Hematopoietic multipotent progenitor cell treated with erythropoietin and hydrocortisone succinate and interleukin-3 and kit ligand, for 4 days (in vitro differentiated cells): ENCODE measurements around the gene ARHGAP23.
A peak's percentile ranks its signal among the peaks of the same experiment; 100 is the strongest.

ENCODE experiments used
- DNase-seq: peaks from one replicate; pipeline ENCODE4 v3.0.0-alpha.2; 2015

ARHGAP23 gene, protein sequence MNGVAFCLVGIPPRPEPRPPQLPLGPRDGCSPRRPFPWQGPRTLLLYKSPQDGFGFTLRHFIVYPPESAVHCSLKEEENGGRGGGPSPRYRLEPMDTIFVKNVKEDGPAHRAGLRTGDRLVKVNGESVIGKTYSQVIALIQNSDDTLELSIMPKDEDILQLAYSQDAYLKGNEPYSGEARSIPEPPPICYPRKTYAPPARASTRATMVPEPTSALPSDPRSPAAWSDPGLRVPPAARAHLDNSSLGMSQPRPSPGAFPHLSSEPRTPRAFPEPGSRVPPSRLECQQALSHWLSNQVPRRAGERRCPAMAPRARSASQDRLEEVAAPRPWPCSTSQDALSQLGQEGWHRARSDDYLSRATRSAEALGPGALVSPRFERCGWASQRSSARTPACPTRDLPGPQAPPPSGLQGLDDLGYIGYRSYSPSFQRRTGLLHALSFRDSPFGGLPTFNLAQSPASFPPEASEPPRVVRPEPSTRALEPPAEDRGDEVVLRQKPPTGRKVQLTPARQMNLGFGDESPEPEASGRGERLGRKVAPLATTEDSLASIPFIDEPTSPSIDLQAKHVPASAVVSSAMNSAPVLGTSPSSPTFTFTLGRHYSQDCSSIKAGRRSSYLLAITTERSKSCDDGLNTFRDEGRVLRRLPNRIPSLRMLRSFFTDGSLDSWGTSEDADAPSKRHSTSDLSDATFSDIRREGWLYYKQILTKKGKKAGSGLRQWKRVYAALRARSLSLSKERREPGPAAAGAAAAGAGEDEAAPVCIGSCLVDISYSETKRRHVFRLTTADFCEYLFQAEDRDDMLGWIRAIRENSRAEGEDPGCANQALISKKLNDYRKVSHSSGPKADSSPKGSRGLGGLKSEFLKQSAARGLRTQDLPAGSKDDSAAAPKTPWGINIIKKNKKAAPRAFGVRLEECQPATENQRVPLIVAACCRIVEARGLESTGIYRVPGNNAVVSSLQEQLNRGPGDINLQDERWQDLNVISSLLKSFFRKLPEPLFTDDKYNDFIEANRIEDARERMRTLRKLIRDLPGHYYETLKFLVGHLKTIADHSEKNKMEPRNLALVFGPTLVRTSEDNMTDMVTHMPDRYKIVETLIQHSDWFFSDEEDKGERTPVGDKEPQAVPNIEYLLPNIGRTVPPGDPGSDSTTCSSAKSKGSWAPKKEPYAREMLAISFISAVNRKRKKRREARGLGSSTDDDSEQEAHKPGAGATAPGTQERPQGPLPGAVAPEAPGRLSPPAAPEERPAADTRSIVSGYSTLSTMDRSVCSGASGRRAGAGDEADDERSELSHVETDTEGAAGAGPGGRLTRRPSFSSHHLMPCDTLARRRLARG (N-terminal part only)

DNA sequence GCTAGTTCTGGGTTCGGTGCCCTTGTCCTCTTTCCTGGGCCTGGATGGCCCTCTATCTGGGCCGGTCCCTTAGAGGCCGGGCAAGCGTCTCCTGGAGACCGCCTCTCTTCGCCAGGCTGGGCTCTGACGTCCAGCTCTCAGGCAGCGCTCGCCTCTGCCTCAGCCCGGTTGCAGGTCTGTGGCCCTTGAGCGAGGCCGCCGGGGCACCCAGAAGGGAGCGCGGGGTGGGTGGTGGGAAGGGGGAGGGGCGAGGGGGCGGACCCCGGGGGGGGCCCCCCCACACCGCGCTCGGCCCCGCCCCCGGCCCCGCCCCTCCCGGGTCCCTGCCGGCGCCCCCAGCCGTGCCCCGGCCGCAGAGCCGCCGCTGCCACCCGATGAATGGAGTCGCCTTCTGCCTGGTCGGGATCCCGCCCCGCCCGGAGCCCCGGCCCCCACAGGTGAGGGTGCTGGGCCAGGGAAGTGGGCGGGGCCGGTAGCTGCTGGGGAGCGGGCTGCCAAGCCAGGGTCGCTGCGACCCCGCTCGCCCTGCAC lies at the start of gene ARHGAP23:
TSS of gene ARHGAP23 (plus strand) at position 353 of the 531 bp plus-strand sequence. CDS start at position 375, 22 bp downstream.
- peak; percentile 59 for DNase-seq

DNA sequence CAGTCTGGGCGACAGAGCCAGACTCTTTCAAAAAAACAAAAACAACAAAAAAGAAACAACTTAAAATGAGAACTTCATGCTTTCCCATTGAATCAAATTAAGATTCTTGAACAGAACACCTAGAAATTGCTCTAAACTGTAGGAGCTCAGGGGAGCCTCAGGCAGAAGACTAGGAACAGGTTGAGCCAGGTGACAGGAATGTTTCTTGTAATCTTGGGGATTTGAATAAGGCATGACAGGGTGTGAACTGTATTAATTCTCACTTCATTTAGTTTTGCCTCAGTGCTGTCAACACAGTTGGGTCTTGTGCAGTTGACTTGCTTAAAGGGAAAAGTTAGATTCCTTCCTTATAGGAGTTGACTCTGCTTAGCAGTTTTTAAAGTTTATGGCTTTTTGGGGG lies 48.8 kb upstream of the ARHGAP23 start:
- DNase-seq: no peak

- no peak for DNase-seq
These were observed 33.2 kb upstream of the ARHGAP23 start for GRCh38 chr17:38395090-38395489.

GRCh38 chr17:38397227-38397626 lies 31.0 kb upstream of the ARHGAP23 start:
- DNase-seq: no peak

DNA sequence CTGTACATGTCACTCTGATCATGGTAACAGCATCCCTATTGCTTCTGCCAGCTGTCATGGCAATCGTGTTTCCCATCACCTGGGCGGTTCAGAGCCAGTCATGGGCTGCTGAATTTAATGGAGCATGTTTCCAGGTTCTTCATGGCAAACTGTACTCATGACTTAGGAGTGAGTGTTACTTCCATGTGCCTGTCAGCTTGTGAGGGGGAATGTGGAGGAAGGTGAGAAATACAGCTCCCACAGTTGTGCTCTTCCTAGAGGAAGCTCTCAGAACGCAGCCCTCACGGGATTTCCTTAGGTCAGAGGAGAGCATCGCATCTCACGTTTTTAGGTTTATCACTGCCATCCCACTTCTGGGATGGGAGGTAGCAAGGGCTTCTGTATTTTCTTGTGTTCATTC lies 28.0 kb upstream of the ARHGAP23 start:
- no peak for DNase-seq

- no peak for DNase-seq
These were observed 26.8 kb upstream of the ARHGAP23 start for GRCh38 chr17:38401459-38401858.

DNA sequence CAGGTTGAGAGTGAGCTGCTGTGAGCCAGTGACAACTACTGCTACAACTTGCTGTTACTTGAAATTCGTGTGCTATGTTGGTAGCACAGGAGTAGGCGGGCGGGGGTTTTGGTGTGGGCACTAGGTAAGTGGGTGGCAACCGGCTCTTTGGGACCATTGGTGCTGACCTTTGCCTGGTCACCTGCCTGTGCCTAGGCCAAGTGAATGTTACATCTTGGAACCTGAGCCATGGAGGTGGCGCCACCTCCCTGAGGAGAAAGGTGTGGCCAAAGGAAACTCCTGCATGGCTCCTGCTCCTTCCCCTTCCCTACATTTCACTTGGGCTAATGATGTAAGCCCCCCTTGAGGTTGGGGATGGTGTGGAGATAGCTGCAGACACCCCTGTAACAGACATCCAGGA lies 25.4 kb upstream of the ARHGAP23 start:
- DNase-seq: no peak

DNA sequence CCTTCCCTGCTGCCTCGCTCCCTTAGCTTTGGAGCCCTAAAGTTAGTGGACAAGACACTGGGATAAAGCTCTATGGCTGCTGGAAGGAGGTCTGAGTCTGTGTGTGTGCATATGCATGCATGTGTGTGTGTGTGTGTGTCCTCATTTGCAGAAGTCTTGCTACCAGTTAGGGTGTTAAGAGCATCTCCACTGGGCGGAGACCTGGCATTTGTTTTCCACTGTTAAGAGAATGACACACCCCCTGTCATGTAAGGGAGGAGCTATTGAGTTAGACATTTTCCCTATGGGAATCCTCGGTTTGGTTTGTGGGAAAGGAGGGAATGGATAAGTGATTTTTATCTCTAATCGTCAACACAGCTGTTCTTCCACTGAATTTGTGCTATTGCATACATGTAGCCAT lies 24.8 kb upstream of the ARHGAP23 start:
- peak; percentile 57 for DNase-seq

DNA sequence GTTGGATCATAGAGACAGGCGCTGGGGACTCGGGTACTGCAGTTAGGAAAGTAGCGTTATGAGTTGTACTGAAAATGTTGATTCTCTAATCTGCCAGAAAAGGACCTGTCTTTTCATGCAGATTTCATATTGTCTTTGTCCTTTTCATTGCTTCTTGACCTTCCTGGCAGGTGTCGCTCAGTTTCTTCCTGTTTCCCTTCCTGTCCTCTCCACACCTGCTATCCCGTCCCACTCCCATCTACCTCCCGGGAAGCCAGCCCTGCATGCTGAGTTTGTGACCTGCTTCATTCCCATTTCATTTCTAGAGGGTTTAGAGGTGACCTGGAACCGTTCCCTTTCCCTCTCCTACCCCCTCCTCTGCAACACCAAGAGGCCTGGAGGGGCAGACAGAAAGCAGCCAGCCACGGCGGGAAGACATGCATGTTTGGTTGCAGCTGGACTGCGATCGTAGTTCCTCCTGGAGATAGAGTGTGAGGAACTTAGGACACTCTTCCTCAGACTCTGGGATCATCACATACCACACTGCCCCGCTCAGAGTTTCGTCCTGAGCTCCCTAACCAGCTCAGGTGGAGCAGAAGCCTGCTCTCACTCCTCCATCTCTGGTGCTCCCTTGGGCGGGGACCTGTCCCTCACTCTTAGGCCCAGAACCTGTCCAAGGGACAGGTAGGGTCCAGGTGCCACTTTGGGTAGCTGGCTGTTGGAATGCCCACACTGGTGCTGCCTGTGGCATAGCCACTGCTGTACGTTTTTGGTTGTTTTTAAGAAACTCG lies 23.9 kb upstream of the ARHGAP23 start:
- no peak for DNase-seq

- no peak for DNase-seq
These were observed 22.6 kb upstream of the ARHGAP23 start for GRCh38 chr17:38405654-38406053.

- DNase-seq: no peak
These were observed 18.1 kb upstream of the ARHGAP23 start for GRCh38 chr17:38410201-38410600.

- DNase-seq: peak; percentile 73
These were observed 12.7 kb upstream of the ARHGAP23 start for GRCh38 chr17:38415250-38416194.

DNA sequence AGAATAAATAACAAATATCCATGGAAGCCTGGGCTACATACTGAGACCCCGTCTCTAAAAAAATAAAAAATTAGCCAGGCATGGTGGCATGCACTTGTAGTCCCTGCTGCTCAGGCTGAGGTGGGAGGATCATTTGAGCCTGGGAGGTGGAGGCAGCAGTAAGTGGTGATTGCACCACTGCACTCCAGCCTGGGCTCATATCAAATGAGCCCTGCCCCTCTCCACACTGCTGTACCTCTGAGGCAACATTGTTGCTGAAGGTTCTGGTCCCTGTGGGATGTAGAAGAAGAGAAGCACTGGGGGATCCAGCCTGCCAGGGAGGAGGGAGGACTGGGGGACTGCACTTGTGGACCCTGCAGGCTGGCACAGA lies 11.4 kb upstream of the ARHGAP23 start:
- peak; percentile 66 for DNase-seq

DNA sequence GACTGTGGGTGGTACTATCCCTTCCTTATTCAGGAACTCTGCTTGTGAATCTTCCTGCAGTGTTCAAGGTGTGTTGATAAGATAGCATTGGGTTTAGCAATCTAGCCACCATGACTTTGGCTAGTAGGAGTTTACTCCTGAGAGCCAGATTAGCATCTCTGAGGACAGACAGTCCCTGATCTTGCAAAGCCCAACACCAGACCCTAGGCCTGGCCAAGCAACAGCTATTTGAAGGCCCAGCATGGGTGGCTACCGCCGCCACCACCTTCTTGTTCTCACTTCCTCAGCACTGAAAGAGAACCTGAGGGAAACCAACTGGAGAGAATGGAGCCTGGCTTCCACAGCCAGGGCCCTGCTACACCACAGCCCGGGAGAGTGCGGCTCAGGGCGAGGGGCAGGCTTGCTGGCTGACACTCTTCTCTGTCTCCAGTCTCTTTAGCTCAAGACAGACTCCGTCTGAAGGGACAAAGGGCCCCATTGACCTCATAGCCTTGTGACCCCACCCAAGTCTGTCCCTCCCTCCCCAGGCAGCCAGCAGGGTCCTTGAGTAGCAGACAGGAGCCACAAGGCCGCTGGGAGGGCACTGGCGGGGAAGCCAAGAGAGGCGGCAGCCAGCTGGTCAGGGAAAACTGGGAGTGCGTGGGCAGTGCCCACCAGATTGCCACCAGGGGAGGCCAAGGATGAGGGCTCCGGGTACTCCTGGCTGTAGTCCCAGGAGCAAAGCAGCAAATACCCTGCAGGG lies 10.9 kb upstream of the ARHGAP23 start:
- DNase-seq: peak; percentile 56

DNA sequence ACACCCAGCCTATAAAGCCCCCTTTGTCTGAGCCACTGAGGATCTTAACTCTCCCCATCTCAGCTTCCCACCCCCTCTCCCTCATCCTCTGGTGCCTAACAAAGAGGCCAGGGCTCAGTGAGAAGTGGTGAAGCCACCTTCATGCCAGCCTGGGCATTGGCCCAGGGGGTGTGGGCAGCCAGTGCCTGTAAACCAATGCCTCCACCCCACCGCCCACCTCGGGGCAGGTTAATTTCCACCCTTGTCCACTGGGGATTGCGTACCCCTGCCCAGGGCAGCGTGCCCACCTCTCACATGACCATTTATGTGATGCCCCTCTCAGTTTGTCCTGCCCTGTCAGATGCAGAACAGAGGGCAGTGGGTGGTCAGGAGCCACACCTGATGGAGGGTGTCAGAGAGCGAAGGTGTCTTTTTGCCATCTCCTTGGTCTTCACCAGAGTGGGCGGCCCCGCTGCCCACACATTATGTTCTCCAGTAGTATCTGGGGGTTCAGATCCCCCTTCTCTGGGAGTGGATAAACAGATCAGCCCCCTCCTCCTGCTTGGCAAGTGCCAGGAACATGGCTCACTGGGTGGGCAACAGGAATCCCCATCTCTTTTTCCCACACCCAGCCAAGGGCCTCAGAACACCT lies 10.1 kb upstream of the ARHGAP23 start:
- no peak for DNase-seq

DNA sequence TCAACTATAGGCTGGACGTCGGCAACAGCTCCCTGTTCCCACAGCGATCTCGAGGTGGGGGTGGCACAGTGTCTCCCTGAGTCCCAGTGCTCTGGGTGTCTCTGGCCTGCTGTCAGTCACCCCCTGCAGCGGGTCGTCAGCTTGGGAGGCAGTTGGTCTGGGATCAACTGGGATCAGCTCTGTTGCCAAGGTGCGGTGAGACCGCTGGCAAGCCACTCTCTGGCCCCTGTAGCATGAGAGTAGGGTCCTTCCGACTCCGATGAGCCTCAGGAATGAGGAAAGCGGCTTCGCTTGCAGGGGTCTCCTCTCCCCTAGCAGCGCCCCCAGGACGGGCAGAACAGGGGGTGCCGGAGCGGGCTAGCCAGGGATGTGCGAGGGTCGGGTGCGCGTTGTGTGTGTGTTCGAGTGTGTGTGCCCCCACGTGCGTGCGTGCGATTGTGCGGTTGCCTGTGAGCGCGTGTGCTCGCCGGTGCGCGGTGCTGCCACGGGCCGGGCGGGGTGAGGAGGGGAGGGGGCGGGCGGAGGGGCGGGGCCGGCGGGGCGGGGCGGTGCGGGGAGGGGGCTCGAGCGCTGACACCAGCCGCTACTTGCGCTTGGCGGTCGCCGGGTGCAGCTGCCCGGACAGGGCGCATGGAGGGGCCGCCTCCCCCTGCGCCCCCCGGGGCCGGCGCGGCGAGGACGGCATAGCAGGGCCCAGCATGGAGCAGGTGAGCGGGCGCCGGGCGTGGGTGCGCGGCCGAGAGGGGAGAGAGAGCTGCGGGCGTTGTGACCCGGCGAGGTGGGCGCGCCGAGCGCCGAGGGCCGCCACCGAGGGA lies 9.4 kb upstream of the ARHGAP23 start:
- no peak for DNase-seq

DNA sequence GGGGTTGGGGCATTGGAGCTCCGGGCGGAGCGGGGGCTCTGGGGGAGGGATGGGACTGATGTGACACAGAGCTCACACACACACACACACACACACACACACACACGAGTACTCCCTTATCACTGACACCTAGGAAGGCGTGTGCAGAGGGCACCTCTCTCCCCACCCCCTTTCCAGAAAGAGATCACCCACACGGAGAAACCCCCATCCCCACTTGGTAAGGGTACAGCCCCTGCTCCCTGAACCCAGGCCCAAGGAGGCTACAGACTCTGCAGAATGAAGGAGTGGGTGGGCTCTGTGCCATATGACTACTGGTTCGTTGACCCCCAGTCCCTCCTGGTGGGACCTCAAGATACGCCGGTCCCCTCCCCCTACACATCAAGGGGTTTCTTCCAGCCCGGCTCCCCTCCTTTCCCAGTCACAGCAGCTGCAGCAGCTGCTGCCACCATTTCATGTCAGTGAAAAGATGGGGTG lies 8.7 kb upstream of the ARHGAP23 start:
- DNase-seq: no peak

GRCh38 chr17:38420518-38420917 lies 7.7 kb upstream of the ARHGAP23 start:
- no peak for DNase-seq
